ENCODE measurements around the gene TMEM204.

DNA sequence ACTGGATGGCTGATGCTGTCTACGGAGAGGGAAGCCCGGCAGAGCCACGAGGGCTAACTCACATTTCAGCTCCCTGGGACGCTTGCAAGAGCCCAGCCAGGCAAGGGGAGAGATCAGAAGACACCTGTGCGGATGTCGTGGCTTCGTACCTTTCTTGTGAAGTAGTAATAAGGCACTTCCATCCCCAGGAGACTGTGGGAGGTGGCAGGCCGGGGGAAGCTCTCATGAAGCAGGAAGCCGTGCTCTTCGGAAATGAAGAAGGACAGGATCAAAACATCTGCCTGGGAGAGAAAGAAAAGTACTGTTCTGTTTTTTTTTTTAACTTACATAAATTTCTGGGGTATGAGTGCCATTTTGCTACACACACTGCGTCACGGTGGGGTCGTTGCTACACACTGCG is 28.4 kb downstream of the TMEM204 start:
- TF ChIP-seq, protein P1, sequence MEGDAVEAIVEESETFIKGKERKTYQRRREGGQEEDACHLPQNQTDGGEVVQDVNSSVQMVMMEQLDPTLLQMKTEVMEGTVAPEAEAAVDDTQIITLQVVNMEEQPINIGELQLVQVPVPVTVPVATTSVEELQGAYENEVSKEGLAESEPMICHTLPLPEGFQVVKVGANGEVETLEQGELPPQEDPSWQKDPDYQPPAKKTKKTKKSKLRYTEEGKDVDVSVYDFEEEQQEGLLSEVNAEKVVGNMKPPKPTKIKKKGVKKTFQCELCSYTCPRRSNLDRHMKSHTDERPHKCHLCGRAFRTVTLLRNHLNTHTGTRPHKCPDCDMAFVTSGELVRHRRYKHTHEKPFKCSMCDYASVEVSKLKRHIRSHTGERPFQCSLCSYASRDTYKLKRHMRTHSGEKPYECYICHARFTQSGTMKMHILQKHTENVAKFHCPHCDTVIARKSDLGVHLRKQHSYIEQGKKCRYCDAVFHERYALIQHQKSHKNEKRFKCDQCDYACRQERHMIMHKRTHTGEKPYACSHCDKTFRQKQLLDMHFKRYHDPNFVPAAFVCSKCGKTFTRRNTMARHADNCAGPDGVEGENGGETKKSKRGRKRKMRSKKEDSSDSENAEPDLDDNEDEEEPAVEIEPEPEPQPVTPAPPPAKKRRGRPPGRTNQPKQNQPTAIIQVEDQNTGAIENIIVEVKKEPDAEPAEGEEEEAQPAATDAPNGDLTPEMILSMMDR (IDR thresholded peaks at IDR 0.05), result no peak
- no peak for TF ChIP-seq EP300 (IDR thresholded peaks at IDR 0.05)
- no peak for TF ChIP-seq POLR2A (IDR thresholded peaks at IDR 0.05)

All from ovary (tissue), 3 donors.